Neural progenitor cell (in vitro differentiated cells): ENCODE results near the gene MED13L.

Experiments
- EZH2 ChIP-seq: fragments of 200-600 bp; sonication (generic); IDR thresholded peaks from 2 replicates; pipeline ENCODE4 v1.6.1; 2017; ENCODE audit warnings: antibody characterized with exemption, mild to moderate bottlenecking, moderate library complexity
- TF ChIP-seq, protein P1 (sequence below): fragments of 200-600 bp; sonication (generic); IDR thresholded peaks from 2 replicates; pipeline ENCODE4 v1.5.1; 2017; ENCODE audit warnings: antibody characterized with exemption, mild to moderate bottlenecking

DNA sequence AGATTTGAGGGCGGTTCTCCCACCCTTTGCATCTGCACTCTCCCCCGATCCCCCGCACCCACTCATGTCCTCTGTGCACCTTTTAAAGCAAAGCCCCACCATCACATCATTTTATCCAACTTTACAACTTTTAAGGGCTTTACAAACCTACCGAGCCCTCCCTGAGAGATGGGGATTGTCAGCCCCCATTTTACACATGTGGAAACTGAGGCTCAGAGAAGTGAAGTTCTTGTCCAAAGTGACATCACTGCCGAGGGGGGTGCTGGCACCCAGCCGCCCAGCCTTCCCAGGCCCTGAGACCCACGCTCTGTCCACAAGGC is 334.2 kb downstream of the MED13L start:
- TF ChIP-seq, protein P1, sequence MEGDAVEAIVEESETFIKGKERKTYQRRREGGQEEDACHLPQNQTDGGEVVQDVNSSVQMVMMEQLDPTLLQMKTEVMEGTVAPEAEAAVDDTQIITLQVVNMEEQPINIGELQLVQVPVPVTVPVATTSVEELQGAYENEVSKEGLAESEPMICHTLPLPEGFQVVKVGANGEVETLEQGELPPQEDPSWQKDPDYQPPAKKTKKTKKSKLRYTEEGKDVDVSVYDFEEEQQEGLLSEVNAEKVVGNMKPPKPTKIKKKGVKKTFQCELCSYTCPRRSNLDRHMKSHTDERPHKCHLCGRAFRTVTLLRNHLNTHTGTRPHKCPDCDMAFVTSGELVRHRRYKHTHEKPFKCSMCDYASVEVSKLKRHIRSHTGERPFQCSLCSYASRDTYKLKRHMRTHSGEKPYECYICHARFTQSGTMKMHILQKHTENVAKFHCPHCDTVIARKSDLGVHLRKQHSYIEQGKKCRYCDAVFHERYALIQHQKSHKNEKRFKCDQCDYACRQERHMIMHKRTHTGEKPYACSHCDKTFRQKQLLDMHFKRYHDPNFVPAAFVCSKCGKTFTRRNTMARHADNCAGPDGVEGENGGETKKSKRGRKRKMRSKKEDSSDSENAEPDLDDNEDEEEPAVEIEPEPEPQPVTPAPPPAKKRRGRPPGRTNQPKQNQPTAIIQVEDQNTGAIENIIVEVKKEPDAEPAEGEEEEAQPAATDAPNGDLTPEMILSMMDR = no peak
- TF ChIP-seq EZH2 = no peak
